CD4-positive, alpha-beta T cell treated with Interferon alpha-2 for 1 hour (primary cell): ENCODE measurements around the gene PIM3.

Experiments
- DNase-seq, 2 donors: peaks; one replicate each; pipeline ENCODE4 v3.0.0-alpha.2; 2020 to 2022

PIM3 gene

GRCh38 chr22:49928555-49929210 is 31.9 kb upstream of the PIM3 start:
- no peak for DNase-seq

GRCh38 chr22:49929211-49929979 is 31.2 kb upstream of the PIM3 start:
- DNase-seq, result peak; percentile 77 to 81

GRCh38 chr22:49929994-49930575 is 30.5 kb upstream of the PIM3 start:
- DNase-seq, result no peak

GRCh38 chr22:49930596-49931412 is 29.8 kb upstream of the PIM3 start:
- peak; percentile 69 to 79 for DNase-seq

- DNase-seq, result no peak
Measured at GRCh38 chr22:49933236-49934159, 27.1 kb upstream of the PIM3 start.

- peak; percentile 64 to 74 for DNase-seq
Measured at GRCh38 chr22:49934160-49934890, 26.2 kb upstream of the PIM3 start.

GRCh38 chr22:49934891-49935557 is 25.5 kb upstream of the PIM3 start:
- DNase-seq, result peak; percentile 94 to 95

- no peak for DNase-seq
Measured at GRCh38 chr22:49935561-49935960, 25.0 kb upstream of the PIM3 start.

- peak; percentile 95 to 96 for DNase-seq
Measured at GRCh38 chr22:49936018-49936972, 24.3 kb upstream of the PIM3 start.

GRCh38 chr22:49936973-49937757 is 23.4 kb upstream of the PIM3 start:
- no peak for DNase-seq

GRCh38 chr22:49937758-49938564 is 22.6 kb upstream of the PIM3 start:
- no peak for DNase-seq

- DNase-seq, result no peak
Measured at GRCh38 chr22:49938565-49939136, 21.9 kb upstream of the PIM3 start.

GRCh38 chr22:49941507-49942316 is 18.9 kb upstream of the PIM3 start:
- no peak for DNase-seq

GRCh38 chr22:49942565-49943404 is 17.8 kb upstream of the PIM3 start:
- no peak for DNase-seq

- DNase-seq, result no peak
Measured at GRCh38 chr22:49943405-49943765, 17.2 kb upstream of the PIM3 start.
